ENCODE data around the gene FHIT. TPM values are rescaled to one million over a fixed set of nuclear protein-coding genes. Genes with fewer than 3 reads are reported as not detected.

The FHIT gene
- polyA plus RNA-seq, 1 experiment = 0.11 TPM

- CTCF ChIA-PET = no interaction called here
- H3K36me3 ChIP-seq (ENCODE audit: control insufficient read depth, insufficient read depth, low read length) = no peaks in the 10 kb centered on the region
- DNase-seq (ENCODE audit: low read depth) = no peak
- no peak overlapping the region for H3K4me3 ChIP-seq (ENCODE audit: low read depth, low read length)
- POLR2A ChIA-PET = no interaction called here
- TF ChIP-seq, protein P1, sequence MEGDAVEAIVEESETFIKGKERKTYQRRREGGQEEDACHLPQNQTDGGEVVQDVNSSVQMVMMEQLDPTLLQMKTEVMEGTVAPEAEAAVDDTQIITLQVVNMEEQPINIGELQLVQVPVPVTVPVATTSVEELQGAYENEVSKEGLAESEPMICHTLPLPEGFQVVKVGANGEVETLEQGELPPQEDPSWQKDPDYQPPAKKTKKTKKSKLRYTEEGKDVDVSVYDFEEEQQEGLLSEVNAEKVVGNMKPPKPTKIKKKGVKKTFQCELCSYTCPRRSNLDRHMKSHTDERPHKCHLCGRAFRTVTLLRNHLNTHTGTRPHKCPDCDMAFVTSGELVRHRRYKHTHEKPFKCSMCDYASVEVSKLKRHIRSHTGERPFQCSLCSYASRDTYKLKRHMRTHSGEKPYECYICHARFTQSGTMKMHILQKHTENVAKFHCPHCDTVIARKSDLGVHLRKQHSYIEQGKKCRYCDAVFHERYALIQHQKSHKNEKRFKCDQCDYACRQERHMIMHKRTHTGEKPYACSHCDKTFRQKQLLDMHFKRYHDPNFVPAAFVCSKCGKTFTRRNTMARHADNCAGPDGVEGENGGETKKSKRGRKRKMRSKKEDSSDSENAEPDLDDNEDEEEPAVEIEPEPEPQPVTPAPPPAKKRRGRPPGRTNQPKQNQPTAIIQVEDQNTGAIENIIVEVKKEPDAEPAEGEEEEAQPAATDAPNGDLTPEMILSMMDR (IDR thresholded peaks at IDR 0.05; ENCODE audit: insufficient read depth, low read depth, low read length) = no peak
- H3K27me3 ChIP-seq (ENCODE audit: control insufficient read depth, insufficient read depth, low read length) = no peaks in the 10 kb centered on the region
Observed at GRCh38 chr3:59708202-59708601, 1543.0 kb downstream of the FHIT start.

DNA sequence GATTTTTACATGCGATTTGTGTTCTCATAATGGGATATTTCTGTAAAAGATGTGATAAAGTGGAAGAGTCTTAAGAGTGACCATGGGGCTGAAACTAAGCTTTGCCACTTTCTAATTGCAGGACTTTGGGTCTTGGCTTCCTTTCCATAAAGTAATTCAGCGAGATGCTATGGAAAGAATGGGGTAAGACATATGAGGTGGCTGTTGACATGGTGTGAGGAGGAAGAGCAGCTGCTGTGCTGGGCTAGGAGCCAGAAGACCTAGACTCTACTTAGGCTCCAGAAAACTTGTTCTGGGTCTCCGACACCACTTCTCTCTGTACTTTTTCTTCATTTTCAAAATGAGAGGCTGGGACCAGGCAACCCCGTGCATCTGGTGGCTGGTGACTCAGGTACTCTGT is 1547.0 kb downstream of the FHIT start:
- Histone ChIP-seq H3K4me3 (ENCODE audit: low read depth, low read length) (no peak overlapping the region), H3K27me3 (ENCODE audit: control insufficient read depth, insufficient read depth, low read length) (no peaks in the 10 kb centered on the region), H3K36me3 (ENCODE audit: control insufficient read depth, insufficient read depth, low read length) (no peaks in the 10 kb centered on the region)
- ChIA-PET POLR2A (no interaction called here), CTCF (no interaction called here)
- TF ChIP-seq, protein P1 (IDR thresholded peaks at IDR 0.05; ENCODE audit: insufficient read depth, low read depth, low read length) = no peak
- no peak for DNase-seq (ENCODE audit: low read depth)

DNA sequence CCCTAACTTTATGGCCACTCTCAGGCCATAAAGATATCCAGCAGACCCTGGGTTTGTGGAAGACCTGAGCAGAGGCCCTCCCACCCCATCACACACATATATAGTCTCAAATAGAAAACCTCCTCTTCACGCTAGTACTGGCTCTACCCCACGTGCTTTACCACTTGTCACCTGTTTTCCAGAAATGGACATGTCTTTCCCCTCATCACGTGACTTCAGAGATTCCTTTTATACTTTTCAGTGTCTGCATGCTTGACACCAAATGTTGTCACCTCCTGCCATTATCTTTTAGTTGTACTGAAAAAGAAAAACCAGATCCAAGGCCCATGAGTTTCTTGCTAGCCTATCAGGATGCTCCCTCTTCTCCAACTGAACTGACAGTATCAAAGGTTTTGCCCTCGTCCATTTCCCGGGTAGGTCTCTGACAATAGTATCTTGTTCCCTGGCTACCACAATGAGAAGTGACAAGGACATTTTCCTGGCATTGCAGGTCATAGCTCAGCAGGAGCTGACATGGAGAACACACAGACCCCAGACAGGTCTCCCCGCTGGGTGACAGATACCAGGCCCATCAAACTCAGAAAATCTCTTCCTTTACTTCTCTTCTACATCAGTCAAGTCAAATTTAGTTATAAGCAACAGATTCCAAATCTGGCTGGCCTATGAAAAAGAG is 1551.5 kb downstream of the FHIT start:
- no peak overlapping the region for H3K4me3 ChIP-seq (ENCODE audit: low read depth, low read length)
- TF ChIP-seq, protein P1 (IDR thresholded peaks at IDR 0.05; ENCODE audit: insufficient read depth, low read depth, low read length) = no peak
- no peak for DNase-seq (ENCODE audit: low read depth)
- POLR2A ChIA-PET = no interaction called here
- H3K36me3 ChIP-seq (ENCODE audit: control insufficient read depth, insufficient read depth, low read length) = no peaks in the 10 kb centered on the region
- CTCF ChIA-PET = interaction anchor here (0.9 kb wide), 1 partner anchor 81 kb away, joined by 3 read pairs; no protein-coding TSS in a partner anchor
- H3K27me3 ChIP-seq (ENCODE audit: control insufficient read depth, insufficient read depth, low read length) = no peaks in the 10 kb centered on the region

Small RNA genes lying within 50 kb of the gene (small RNA-seq; reads per million reads assigned to genes)
- gene MIR548BB (ENCODE audit: insufficient read length, low read depth, low replicate concordance) (not detected), gene RF00012 (ENCODE audit: insufficient read length, low read depth, low replicate concordance) (not detected)

All from BJ (cell line).